Osteoblast (primary cell): Measurements from ENCODE around the gene TBC1D9B. TPM values are rescaled to one million over a fixed set of nuclear protein-coding genes. Genes with fewer than 3 reads are reported as not detected.
A peak's percentile ranks its signal among the peaks of the same experiment; 100 is the strongest.

Source experiments
- DNase-seq: peaks from one replicate; pipeline ENCODE4 v3.0.0; 2011; ENCODE audit warnings: low spot score, mixed read lengths; ENCODE audit not compliant: insufficient read length; ENCODE audit errors: missing footprints
- H2AFZ ChIP-seq: 2 replicates; pipeline ENCODE4 v1.6.0; 2011; ENCODE audit warnings: mild to moderate bottlenecking, low read length
- H3K27ac ChIP-seq: 2 replicates; pipeline ENCODE4 v1.5.1; 2011; ENCODE audit warnings: mild to moderate bottlenecking, low read depth, low read length, moderate library complexity
- H3K27me3 ChIP-seq: 2 replicates; pipeline ENCODE4 v1.6.0; 2012; ENCODE audit warnings: mild to moderate bottlenecking, control low read depth, inconsistent platforms, low read length, moderate library complexity; ENCODE audit not compliant: insufficient read depth
- H3K36me3 ChIP-seq: 2 replicates; pipeline ENCODE4 v1.5.1; 2011; ENCODE audit warnings: mild to moderate bottlenecking, low read length, control low read depth, moderate library complexity; ENCODE audit not compliant: insufficient read depth
- H3K4me1 ChIP-seq: 2 replicates; pipeline ENCODE4 v1.5.1; 2011; ENCODE audit warnings: mild to moderate bottlenecking, low read length, control low read depth, moderate library complexity; ENCODE audit not compliant: insufficient read depth
- H3K4me2 ChIP-seq: 2 replicates; pipeline ENCODE4 v1.6.0; 2011; ENCODE audit warnings: mild to moderate bottlenecking, low read length; ENCODE audit not compliant: insufficient read depth
- H3K4me3 ChIP-seq: fragments of 200-600 bp; sonication (generic); 3 replicates; pipeline ENCODE4 v1.5.1; 2012; ENCODE audit warnings: mild to moderate bottlenecking, low read length, inconsistent platforms; ENCODE audit not compliant: insufficient read depth
- H3K79me2 ChIP-seq: 2 replicates; pipeline ENCODE4 v1.6.0; 2012; ENCODE audit warnings: mild to moderate bottlenecking, low read length, control low read depth, inconsistent platforms; ENCODE audit not compliant: insufficient read depth
- H3K9me3 ChIP-seq: 2 replicates; pipeline ENCODE4 v1.5.1; 2011; ENCODE audit warnings: low read depth, low read length, control low read depth
- H4K20me1 ChIP-seq: 2 replicates; pipeline ENCODE4 v1.6.0; 2012; ENCODE audit warnings: mild to moderate bottlenecking, low read length, control low read depth; ENCODE audit not compliant: insufficient read depth
- total RNA-seq: library from RNA; depleted of rRNA; stranded (reverse); fragments of >200 nt; gene quantifications from 2 replicates; pipeline ENCODE4 v1.2.3, GENCODE V29; 2012
- TF ChIP-seq, protein P1 (sequence below): IDR thresholded peaks from 2 replicates; pipeline ENCODE4 v1.5.1; 2011; ENCODE audit warnings: mild to moderate bottlenecking, low read depth, low read length, moderate library complexity; ENCODE audit errors: extremely low read depth

TBC1D9B gene
- total RNA-seq, 1 donor = 89.4 TPM

DNA sequence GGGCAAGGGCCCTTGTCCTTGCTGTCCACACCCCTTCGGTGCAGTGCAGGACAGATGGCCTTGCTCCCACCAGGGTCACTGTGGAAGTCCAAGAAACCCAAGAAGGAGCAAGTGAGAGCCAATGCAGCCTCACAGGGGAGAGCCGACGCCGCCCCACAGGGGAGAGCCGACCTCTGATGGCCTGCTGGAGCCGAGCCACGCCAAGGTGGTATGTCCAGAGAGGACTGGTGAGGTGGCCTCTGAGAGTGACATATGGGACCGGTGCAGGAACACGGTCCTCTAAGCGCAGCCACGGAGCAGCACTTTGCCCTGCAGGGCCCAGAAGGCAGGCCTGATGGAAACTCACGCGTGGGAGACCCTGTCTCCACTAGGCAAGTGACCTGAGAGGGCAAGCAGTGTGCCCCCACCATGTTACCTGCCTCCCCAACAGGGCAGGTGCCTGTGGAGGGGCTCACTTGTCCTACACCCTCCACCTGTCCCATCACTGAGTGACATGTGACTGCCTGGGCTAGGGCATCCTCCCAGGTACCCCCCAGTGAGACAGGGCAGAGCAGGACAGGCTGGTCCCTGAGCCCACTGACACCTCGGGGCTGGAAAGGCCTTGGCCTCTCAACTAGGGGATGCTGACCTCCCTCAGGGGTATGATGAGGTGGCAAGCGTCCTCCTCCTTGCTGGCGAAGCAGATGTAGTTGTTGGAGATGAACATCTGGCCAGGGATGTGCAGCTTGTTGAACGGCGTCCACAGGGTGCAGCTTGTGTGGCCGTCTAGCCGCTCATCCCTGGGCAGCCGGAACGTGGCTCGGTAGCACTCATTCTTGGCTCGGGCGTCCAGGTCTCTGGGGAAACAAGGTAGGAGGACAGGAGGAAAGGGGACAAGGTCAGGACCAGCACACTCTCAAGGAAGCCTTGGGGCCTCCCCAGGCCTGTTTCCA lies 16.7 kb downstream of the TBC1D9B start:
- Histone ChIP-seq H4K20me1 (peaks cover 3% of the 10 kb centered on the region), H3K4me3 (no peak overlapping the region), H3K9me3 (no peaks in the 10 kb centered on the region), H3K79me2 (peaks cover 3% of the 10 kb centered on the region), H3K27ac (no peak overlapping the region), H3K4me2 (no peak overlapping the region), H3K4me1 (no peaks in the 10 kb centered on the region), H3K27me3 (no peaks in the 10 kb centered on the region), H3K36me3 (peaks cover 86% of the 10 kb centered on the region), H2AFZ (no peak overlapping the region)
- TF ChIP-seq, protein P1, sequence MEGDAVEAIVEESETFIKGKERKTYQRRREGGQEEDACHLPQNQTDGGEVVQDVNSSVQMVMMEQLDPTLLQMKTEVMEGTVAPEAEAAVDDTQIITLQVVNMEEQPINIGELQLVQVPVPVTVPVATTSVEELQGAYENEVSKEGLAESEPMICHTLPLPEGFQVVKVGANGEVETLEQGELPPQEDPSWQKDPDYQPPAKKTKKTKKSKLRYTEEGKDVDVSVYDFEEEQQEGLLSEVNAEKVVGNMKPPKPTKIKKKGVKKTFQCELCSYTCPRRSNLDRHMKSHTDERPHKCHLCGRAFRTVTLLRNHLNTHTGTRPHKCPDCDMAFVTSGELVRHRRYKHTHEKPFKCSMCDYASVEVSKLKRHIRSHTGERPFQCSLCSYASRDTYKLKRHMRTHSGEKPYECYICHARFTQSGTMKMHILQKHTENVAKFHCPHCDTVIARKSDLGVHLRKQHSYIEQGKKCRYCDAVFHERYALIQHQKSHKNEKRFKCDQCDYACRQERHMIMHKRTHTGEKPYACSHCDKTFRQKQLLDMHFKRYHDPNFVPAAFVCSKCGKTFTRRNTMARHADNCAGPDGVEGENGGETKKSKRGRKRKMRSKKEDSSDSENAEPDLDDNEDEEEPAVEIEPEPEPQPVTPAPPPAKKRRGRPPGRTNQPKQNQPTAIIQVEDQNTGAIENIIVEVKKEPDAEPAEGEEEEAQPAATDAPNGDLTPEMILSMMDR = no peak
- peak; percentile 80 for DNase-seq

DNA sequence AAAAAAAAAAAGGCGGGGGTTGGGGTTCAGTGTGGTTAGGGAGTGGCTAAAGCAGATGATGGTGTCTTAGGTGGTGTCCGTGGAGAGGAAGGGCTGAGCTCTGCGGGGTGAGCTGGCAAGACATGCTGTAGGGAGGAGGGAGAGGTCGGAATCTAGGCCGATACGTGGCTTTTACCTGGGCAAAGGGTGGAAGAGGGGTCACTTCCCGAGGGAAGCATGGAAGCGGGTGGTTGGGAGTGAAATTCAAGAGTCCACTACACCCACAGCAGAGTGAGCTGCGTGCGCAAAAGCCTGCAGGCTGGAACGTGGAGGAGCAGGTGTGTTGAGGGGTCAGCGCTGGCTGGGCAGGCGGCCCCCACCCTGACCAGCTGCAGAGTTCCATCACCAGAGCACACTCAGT lies 17.8 kb downstream of the TBC1D9B start:
- no peaks in the 10 kb centered on the region for H3K27me3 ChIP-seq
- peak; percentile 66 for DNase-seq

DNA sequence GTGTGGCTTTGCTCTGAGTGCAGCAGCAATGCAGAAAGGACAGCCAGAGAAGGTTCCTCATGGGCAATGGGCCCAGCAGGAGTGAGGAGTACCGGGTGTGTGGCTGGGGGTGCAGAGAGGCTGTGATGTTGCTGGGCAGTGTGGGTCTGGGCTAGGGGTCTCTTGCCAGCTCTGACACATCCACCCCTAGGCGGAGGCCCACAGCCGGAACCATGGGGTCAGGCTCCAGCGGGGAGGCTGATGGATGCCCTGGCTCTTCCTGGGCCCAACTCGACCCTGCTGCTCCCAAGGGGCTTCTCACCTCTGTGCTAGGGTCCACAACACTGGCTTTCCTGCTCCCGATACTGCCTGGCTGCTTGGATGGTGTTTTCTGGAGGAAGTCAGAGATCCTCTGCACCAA lies 19.9 kb downstream of the TBC1D9B start:
- TF ChIP-seq, protein P1 = no peak
- Histone ChIP-seq H3K4me3 (no peak overlapping the region), H3K9me3 (peaks cover 5% of the 10 kb centered on the region), H2AFZ (no peak overlapping the region), H3K4me2 (no peak overlapping the region), H3K36me3 (peaks cover 89% of the 10 kb centered on the region), H3K27me3 (no peaks in the 10 kb centered on the region), H3K79me2 (peaks cover 3% of the 10 kb centered on the region), H3K27ac (no peak overlapping the region), H3K4me1 (no peaks in the 10 kb centered on the region), H4K20me1 (peaks cover 3% of the 10 kb centered on the region)
- DNase-seq = peak; percentile 37

More for the DNA sequence above, 17.8 kb downstream of the TBC1D9B start:
- Histone ChIP-seq H3K4me3 (no peak overlapping the region), H3K4me1 (no peaks in the 10 kb centered on the region), H2AFZ (no peak overlapping the region), H4K20me1 (peaks cover 3% of the 10 kb centered on the region), H3K36me3 (peaks cover 85% of the 10 kb centered on the region), H3K79me2 (peaks cover 3% of the 10 kb centered on the region), H3K27ac (no peak overlapping the region), H3K4me2 (no peak overlapping the region), H3K9me3 (no peaks in the 10 kb centered on the region)
- TF ChIP-seq, protein P1 = no peak

DNA sequence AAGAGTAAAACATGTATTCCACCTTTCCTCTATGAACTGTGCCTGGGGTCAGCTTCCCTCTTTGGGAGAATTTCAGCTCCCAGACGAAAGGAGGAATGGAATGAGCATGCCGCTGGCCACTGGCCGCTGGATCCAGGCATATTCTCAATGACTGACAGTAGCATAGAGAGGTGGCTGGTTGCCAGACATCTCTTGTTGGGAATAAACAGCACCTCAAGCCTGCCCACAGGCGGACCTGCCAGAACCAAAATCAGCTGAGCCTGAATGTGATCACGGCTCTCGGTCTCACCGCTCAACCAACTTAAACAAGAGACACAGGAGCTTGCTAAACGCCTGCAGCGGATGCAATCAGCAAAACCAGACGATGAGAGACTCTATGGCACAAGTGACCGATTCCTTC lies 20.6 kb downstream of the TBC1D9B start:
- H3K27me3 ChIP-seq = no peaks in the 10 kb centered on the region
- peaks cover 86% of the 10 kb centered on the region for H3K36me3 ChIP-seq
- H2AFZ ChIP-seq = no peak overlapping the region
- peaks cover 7% of the 10 kb centered on the region for H3K9me3 ChIP-seq
- no peak overlapping the region for H3K27ac ChIP-seq
- TF ChIP-seq, protein P1 = no peak
- H3K4me3 ChIP-seq = no peak overlapping the region
- H4K20me1 ChIP-seq = peaks cover 3% of the 10 kb centered on the region
- no peak overlapping the region for H3K4me2 ChIP-seq
- peak; percentile 68 for DNase-seq
- peaks cover 3% of the 10 kb centered on the region for H3K79me2 ChIP-seq
- no peaks in the 10 kb centered on the region for H3K4me1 ChIP-seq
